ENCODE results near the gene C1QBP.

Gene C1QBP

GRCh38 chr17:5410594-5411272, 28.2 kb downstream of the C1QBP start:
- Histone ChIP-seq H3K36me3 (ENCODE audit: insufficient read depth, low read length) (peaks cover 62% of the 10 kb centered on the region), H3K4me1 (ENCODE audit: control insufficient read depth, insufficient read depth, low read length) (peaks cover 15% of the 10 kb centered on the region), H3K9ac (ENCODE audit: low read depth, low read length) (no peak overlapping the region), H3K4me3 (ENCODE audit: low read length) (no peak overlapping the region), H3K9me3 (replicated peaks; ENCODE audit: low read length) (no peaks in the 10 kb centered on the region), H3K27me3 (ENCODE audit: control insufficient read depth, insufficient read depth, low read length) (no peaks in the 10 kb centered on the region), H3K4me2 (ENCODE audit: low read length) (no peak overlapping the region)

- Histone ChIP-seq H3K4me1 (ENCODE audit: control insufficient read depth, insufficient read depth, low read length) (peaks cover 4% of the 10 kb centered on the region), H3K9me3 (replicated peaks; ENCODE audit: low read length) (no peaks in the 10 kb centered on the region), H3K4me3 (ENCODE audit: low read length) (no peak overlapping the region), H3K27me3 (ENCODE audit: control insufficient read depth, insufficient read depth, low read length) (no peaks in the 10 kb centered on the region), H3K4me2 (ENCODE audit: low read length) (no peak overlapping the region), H3K9ac (ENCODE audit: low read depth, low read length) (no peak overlapping the region), H3K36me3 (ENCODE audit: insufficient read depth, low read length) (peaks cover 73% of the 10 kb centered on the region)
Observed at GRCh38 chr17:5408186-5408585, 30.8 kb downstream of the C1QBP start.

- Histone ChIP-seq H3K36me3 (ENCODE audit: insufficient read depth, low read length) (peaks cover 63% of the 10 kb centered on the region), H3K9ac (ENCODE audit: low read depth, low read length) (no peak overlapping the region), H3K27me3 (ENCODE audit: control insufficient read depth, insufficient read depth, low read length) (no peaks in the 10 kb centered on the region), H3K4me1 (ENCODE audit: control insufficient read depth, insufficient read depth, low read length) (no peaks in the 10 kb centered on the region), H3K4me3 (ENCODE audit: low read length) (no peak overlapping the region), H3K9me3 (replicated peaks; ENCODE audit: low read length) (no peaks in the 10 kb centered on the region), H3K4me2 (ENCODE audit: low read length) (no peak overlapping the region)
Observed at GRCh38 chr17:5405400-5405799, 33.6 kb downstream of the C1QBP start.

GRCh38 chr17:5399767-5400166, 39.2 kb downstream of the C1QBP start:
- H3K36me3 ChIP-seq (ENCODE audit: insufficient read depth, low read length): peaks cover 46% of the 10 kb centered on the region
- H3K9me3 ChIP-seq (replicated peaks; ENCODE audit: low read length): no peaks in the 10 kb centered on the region
- H3K9ac ChIP-seq (ENCODE audit: low read depth, low read length): no peak overlapping the region
- no peak overlapping the region for H3K4me3 ChIP-seq (ENCODE audit: low read length)
- no peaks in the 10 kb centered on the region for H3K27me3 ChIP-seq (ENCODE audit: control insufficient read depth, insufficient read depth, low read length)
- no peak overlapping the region for H3K4me2 ChIP-seq (ENCODE audit: low read length)
- H3K4me1 ChIP-seq (ENCODE audit: control insufficient read depth, insufficient read depth, low read length): no peaks in the 10 kb centered on the region

GRCh38 chr17:5396612-5397011, 42.3 kb downstream of the C1QBP start:
- H3K27me3 ChIP-seq (ENCODE audit: control insufficient read depth, insufficient read depth, low read length): no peaks in the 10 kb centered on the region
- no peak overlapping the region for H3K4me2 ChIP-seq (ENCODE audit: low read length)
- no peaks in the 10 kb centered on the region for H3K9me3 ChIP-seq (replicated peaks; ENCODE audit: low read length)
- H3K36me3 ChIP-seq (ENCODE audit: insufficient read depth, low read length): peaks cover 50% of the 10 kb centered on the region
- H3K4me1 ChIP-seq (ENCODE audit: control insufficient read depth, insufficient read depth, low read length): no peaks in the 10 kb centered on the region
- H3K9ac ChIP-seq (ENCODE audit: low read depth, low read length): no peak overlapping the region
- no peak overlapping the region for H3K4me3 ChIP-seq (ENCODE audit: low read length)

- H3K9me3 ChIP-seq (replicated peaks; ENCODE audit: low read length): no peaks in the 10 kb centered on the region
- H3K4me3 ChIP-seq (ENCODE audit: low read length): no peak overlapping the region
- H3K4me1 ChIP-seq (ENCODE audit: control insufficient read depth, insufficient read depth, low read length): no peaks in the 10 kb centered on the region
- H3K4me2 ChIP-seq (ENCODE audit: low read length): no peak overlapping the region
- peaks cover 60% of the 10 kb centered on the region for H3K36me3 ChIP-seq (ENCODE audit: insufficient read depth, low read length)
- H3K9ac ChIP-seq (ENCODE audit: low read depth, low read length): no peak overlapping the region
- H3K27me3 ChIP-seq (ENCODE audit: control insufficient read depth, insufficient read depth, low read length): no peaks in the 10 kb centered on the region
Observed at GRCh38 chr17:5391678-5392077, 47.3 kb downstream of the C1QBP start.

Measured in skeletal muscle satellite cell (primary cell).